H1 (cell line): ENCODE measurements around the gene CHAT. TPM values are rescaled to one million over a fixed set of nuclear protein-coding genes. Genes with fewer than 3 reads are reported as not detected.

ENCODE experiments used
- CTCF ChIA-PET: fragments of 300-600 bp; sonication (Branson Sonifier 250); formaldehyde crosslinking; loops from one replicate; lab custom pipeline; 2021; ENCODE audit not compliant: partially characterized antibody; lab: Charles Lee
- POLR2A ChIA-PET: fragments of 300-600 bp; sonication (Branson Sonifier 250); formaldehyde crosslinking; loops from one replicate; lab custom pipeline; 2021; ENCODE audit warnings: inconsistent platforms; ENCODE audit not compliant: partially characterized antibody; lab: Charles Lee
- DNase-seq, 2 experiments: peaks; one replicate each; pipeline versions ENCODE4 v3.0.0 to v3.0.0-alpha.2; 2010 to 2022; ENCODE audit warnings: low spot score in 2 of 2, low read depth in 1 of 2, mixed read lengths in 1 of 2
- FAIRE-seq: peaks from 2 replicates; lab custom pipeline; 2011; peaks lifted over from hg19 to GRCh38; lab: Jason Lieb, UNC
- H2AFZ ChIP-seq: 2 replicates; pipeline ENCODE4 v1.8.1; 2012; ENCODE audit warnings: low read length, inconsistent platforms
- H2AK5ac ChIP-seq: 2 replicates; pipeline ENCODE4 v1.6.1; 2013; ENCODE audit warnings: low read depth, low read length
- H2BK120ac ChIP-seq: replicated peaks from 2 replicates; pipeline ENCODE3; 2013; ENCODE audit warnings: low read depth, low read length, inconsistent platforms
- H2BK12ac ChIP-seq: 2 replicates; pipeline ENCODE4 v1.6.1; 2013; ENCODE audit warnings: low read depth, low read length
- H2BK15ac ChIP-seq: 2 replicates; pipeline ENCODE4 v1.6.1; 2013; ENCODE audit warnings: low read length
- H2BK20ac ChIP-seq: 2 replicates; pipeline ENCODE4 v1.6.1; 2013; ENCODE audit warnings: low read length
- H2BK5ac ChIP-seq: 2 replicates; pipeline ENCODE4 v1.6.1; 2013; ENCODE audit warnings: low read depth, low read length
- H3K14ac ChIP-seq: 2 replicates; pipeline ENCODE4 v1.6.1; 2013; ENCODE audit warnings: inconsistent platforms; ENCODE audit not compliant: insufficient read length
- H3K18ac ChIP-seq: 2 replicates; pipeline ENCODE4 v1.6.1; 2013; ENCODE audit warnings: low read length; ENCODE audit errors: extremely low read depth
- H3K23ac ChIP-seq: 2 replicates; pipeline ENCODE4 v1.6.1; 2013; ENCODE audit warnings: inconsistent platforms; ENCODE audit not compliant: insufficient read length
- H3K23me2 ChIP-seq: 2 replicates; pipeline ENCODE4 v1.6.1; 2013; ENCODE audit warnings: low read depth, low read length
- H3K27ac ChIP-seq: 2 replicates; pipeline ENCODE4 v1.6.1; 2011; ENCODE audit warnings: low read depth, low read length, inconsistent platforms
- H3K27me3 ChIP-seq, 4 experiments: replicated peaks in 1 of 4; 1 replicate in 1 of 4; 2 replicates in 3 of 4; pipeline versions ENCODE4 v1.6.1 to v1.8.1; 2011 to 2013; ENCODE audit warnings: low read length in 3 of 4, mild to moderate bottlenecking in 3 of 4, inconsistent platforms in 2 of 4, mixed read lengths in 2 of 4, moderate library complexity in 1 of 4; ENCODE audit not compliant: control insufficient read depth in 3 of 4, insufficient read depth in 3 of 4; ENCODE audit errors: extremely low read depth in 1 of 4
- H3K36me3 ChIP-seq, 4 experiments: 2 replicates each; pipeline versions ENCODE4 v1.6.1 to v1.8.1; 2011 to 2013; ENCODE audit warnings: mild to moderate bottlenecking in 4 of 4, low read length in 3 of 4, moderate library complexity in 2 of 4, control low read depth in 1 of 4, inconsistent platforms in 1 of 4; ENCODE audit not compliant: insufficient read depth in 4 of 4, control insufficient read depth in 2 of 4
- H3K4ac ChIP-seq: replicated peaks from 2 replicates; pipeline ENCODE3; 2013; ENCODE audit warnings: low read length, low read depth, mixed read lengths, inconsistent platforms; ENCODE audit not compliant: insufficient read length
- H3K4me1 ChIP-seq, 4 experiments: replicated peaks in 1 of 4; 1 replicate in 1 of 4; 2 replicates in 3 of 4; pipeline versions ENCODE4 v1.6.1 to v1.8.1; 2011 to 2013; ENCODE audit warnings: low read length in 3 of 4, inconsistent platforms in 2 of 4, mixed read lengths in 1 of 4; ENCODE audit not compliant: insufficient read depth in 4 of 4, control insufficient read depth in 3 of 4
- H3K4me2 ChIP-seq, 2 experiments: 2 replicates each; pipeline versions ENCODE4 v1.6.1 to v1.8.1; 2011 to 2013; ENCODE audit warnings: low read depth in 2 of 2, low read length in 2 of 2, control low read depth in 1 of 2, inconsistent platforms in 1 of 2, mild to moderate bottlenecking in 1 of 2; ENCODE audit not compliant: insufficient read depth in 1 of 2
- H3K4me3 ChIP-seq, 4 experiments: fragments of 200-600, 300-600 bp in 1 of 4; sonication (generic), shearing (Covaris generic), sonication (Bioruptor Twin) in 1 of 4; 2 replicates each; pipeline versions ENCODE4 v1.5.1 to v1.8.1; 2011 to 2016; ENCODE audit warnings: low read length in 4 of 4, low read depth in 3 of 4, control low read depth in 2 of 4, inconsistent platforms in 2 of 4, mild to moderate bottlenecking in 2 of 4, mixed read lengths in 1 of 4, moderate library complexity in 1 of 4; ENCODE audit not compliant: insufficient read depth in 2 of 4; ENCODE audit errors: extremely low read depth in 1 of 4
- H3K56ac ChIP-seq: replicated peaks from 2 replicates; pipeline ENCODE3; 2013; ENCODE audit warnings: low read depth, mild to moderate bottlenecking, mixed read lengths, low read length, inconsistent platforms; ENCODE audit not compliant: insufficient read length
- H3K79me1 ChIP-seq: 2 replicates; pipeline ENCODE4 v1.6.1; 2013; ENCODE audit warnings: low read depth, low read length, control low read depth
- H3K79me2 ChIP-seq, 2 experiments: 2 replicates each; pipeline versions ENCODE4 v1.6.1 to v1.8.1; 2012 to 2013; ENCODE audit warnings: low read length in 2 of 2, mild to moderate bottlenecking in 2 of 2, inconsistent platforms in 1 of 2; ENCODE audit not compliant: insufficient read depth in 2 of 2, control insufficient read depth in 1 of 2
- H3K9ac ChIP-seq, 4 experiments: replicated peaks in 1 of 4; 1 replicate in 1 of 4; 2 replicates in 3 of 4; pipeline versions ENCODE4 v1.6.1 to v1.8.1; 2011 to 2013; ENCODE audit warnings: low read depth in 3 of 4, low read length in 3 of 4, control low read depth in 2 of 4, mild to moderate bottlenecking in 2 of 4, moderate library complexity in 2 of 4, inconsistent platforms in 1 of 4; ENCODE audit errors: extremely low read depth in 1 of 4
- H3K9me3 ChIP-seq, 2 experiments: 2 replicates each; pipeline versions ENCODE4 v1.6.1 to v1.8.1; 2012 to 2013; ENCODE audit warnings: mild to moderate bottlenecking in 2 of 2, moderate library complexity in 2 of 2, control low read depth in 1 of 2, inconsistent platforms in 1 of 2, low read depth in 1 of 2, low read length in 1 of 2, mixed read lengths in 1 of 2; ENCODE audit not compliant: insufficient read depth in 2 of 2
- H4K20me1 ChIP-seq, 2 experiments: replicated peaks in 1 of 2; 2 replicates each; pipeline versions ENCODE3 to v1.8.1; 2011 to 2013; ENCODE audit warnings: inconsistent platforms in 2 of 2, low read length in 2 of 2, mild to moderate bottlenecking in 1 of 2; ENCODE audit not compliant: insufficient read depth in 2 of 2, control insufficient read depth in 1 of 2
- H4K5ac ChIP-seq: 2 replicates; pipeline ENCODE4 v1.6.1; 2013; ENCODE audit warnings: low read length, low read depth, mixed read lengths, inconsistent platforms; ENCODE audit not compliant: insufficient read length
- H4K8ac ChIP-seq: 2 replicates; pipeline ENCODE4 v1.8.0; 2013; ENCODE audit warnings: mild to moderate bottlenecking, moderate library complexity, low read length, inconsistent platforms; ENCODE audit not compliant: insufficient read depth; ENCODE audit errors: extremely low read depth
- H4K91ac ChIP-seq: replicated peaks from 2 replicates; pipeline ENCODE3; 2013; ENCODE audit warnings: low read length, mixed read lengths, inconsistent platforms; ENCODE audit not compliant: insufficient read length
- BACH1 ChIP-seq: IDR thresholded peaks from 2 replicates; pipeline ENCODE4 v1.6.1; 2012; ENCODE audit warnings: low read length, improper control_type of control experiment
- CEBPB ChIP-seq: IDR thresholded peaks from 2 replicates; pipeline ENCODE4 v1.6.1; 2012; ENCODE audit warnings: low read depth, low read length
- HDAC6 ChIP-seq: IDR thresholded peaks from one replicate; pipeline ENCODE4 v1.7.1; 2012; ENCODE audit warnings: low read depth, mild to moderate bottlenecking, inconsistent platforms, low read length, moderate library complexity
- NANOG ChIP-seq: IDR thresholded peaks from 2 replicates; pipeline ENCODE4 v1.6.1; 2011; ENCODE audit warnings: low read length, low read depth, mild to moderate bottlenecking, inconsistent platforms; ENCODE audit not compliant: insufficient read depth, poor library complexity, severe bottlenecking
- SIN3A ChIP-seq, 2 experiments: IDR thresholded peaks in 1 of 2; conservative IDR thresholded peaks in 1 of 2; 2 replicates each; pipeline ENCODE4 v1.6.1; 2011 to 2012; ENCODE audit warnings: low read length in 2 of 2, improper control_type of control experiment in 1 of 2, low read depth in 1 of 2, mild to moderate bottlenecking in 1 of 2
- TAF1 ChIP-seq: IDR thresholded peaks from 2 replicates; pipeline ENCODE4 v1.6.1; 2011; ENCODE audit warnings: mild to moderate bottlenecking, low read depth, low read length
- ZNF274 ChIP-seq: IDR thresholded peaks from 2 replicates; pipeline ENCODE4 v1.7.0; 2012; ENCODE audit warnings: low read length, borderline replicate concordance; ENCODE audit errors: extremely low read depth
- WGBS, 2 experiments: shearing (Covaris generic) in 1 of 2; methylation state at CpG; one replicate each; pipeline versions ENCODE4 v1.1.6 to v1.1.7; 2013 to 2015; ENCODE audit warnings: low lambda C conversion rate in 2 of 2, mixed read lengths in 2 of 2, inconsistent platforms in 1 of 2, low coverage in 1 of 2, missing lambda C conversion rate in 1 of 2; ENCODE audit not compliant: insufficient replicate concordance in 2 of 2, insufficient coverage in 1 of 2, insufficient read length in 1 of 2; ENCODE audit errors: extremely low coverage in 1 of 2, missing lambda C conversion rate in 1 of 2; 5-methylcytosine and 5-hydroxymethylcytosine counted together
- polyA plus RNA-seq, 7 experiments: library from polyadenylated mRNA; depleted of rRNA in 3 of 7; stranded (reverse) in 5 of 7; unstranded in 2 of 7; fragments of >200 nt in 5 of 7; fragments of 200-250 nt in 2 of 7; gene quantifications; 1 replicate in 5 of 7; 2 replicates in 1 of 7; 4 replicates in 1 of 7; pipeline versions ENCODE4 v1.2.1 to v1.2.3, GENCODE V29; 2011 to 2013; ENCODE audit warnings: missing spikeins in 2 of 7, mixed read lengths in 2 of 7
- total RNA-seq: library from RNA; stranded (reverse); fragmentation: NEBNext Ultra II Directional; extraction: Animal tissue kit (Norgen Biotek cat#: 25700); gene quantifications from 2 replicates; pipeline ENCODE4 v1.2.1, GENCODE V29; 2021
- TF ChIP-seq, protein P1 (sequence below): IDR thresholded peaks from 2 replicates; pipeline ENCODE4 v1.6.1; 2012; ENCODE audit warnings: low read length, inconsistent platforms

Gene CHAT
- total and polyA plus RNA-seq, 2 of the 8 experiments (the other 6 are each of a cell fraction or from before 2014, with no cell fraction given): not detected

DNA sequence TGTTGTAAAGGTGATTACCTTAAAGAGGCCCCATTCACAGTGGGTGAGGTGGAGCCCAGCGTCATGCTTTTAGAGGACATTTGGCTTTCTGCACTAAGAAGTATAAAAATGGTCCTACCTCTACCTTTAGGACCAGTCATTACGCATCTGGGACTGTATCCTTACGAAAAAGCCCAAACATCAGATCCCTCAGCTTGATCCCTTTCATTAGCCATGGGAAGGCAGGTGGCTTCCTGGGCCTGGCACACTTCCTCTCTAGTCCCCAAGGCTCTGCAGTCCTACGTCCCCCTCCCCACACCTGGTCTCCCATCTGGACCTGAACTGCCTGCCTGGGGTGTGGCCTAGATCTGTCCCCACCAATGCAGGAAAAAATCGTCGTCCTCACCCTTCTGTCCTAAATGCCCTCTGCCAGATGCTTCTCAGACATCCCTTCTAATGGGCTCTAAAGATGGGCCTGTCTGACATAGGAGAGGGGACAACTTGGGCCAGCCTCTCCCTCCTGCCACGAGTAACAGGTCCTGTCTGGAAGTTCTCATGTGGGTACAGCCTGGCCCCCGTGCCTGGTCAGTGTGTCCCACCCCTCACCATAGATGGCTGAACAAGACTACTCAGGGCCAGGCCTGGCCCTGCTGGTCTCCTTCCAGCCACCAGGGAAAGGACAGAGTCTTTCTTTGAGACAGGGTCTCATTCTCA is 15.5 kb upstream of the CHAT start:
- no peak overlapping the region for H3K56ac ChIP-seq
- no peak overlapping the region for H3K23ac ChIP-seq
- H4K8ac ChIP-seq: no peak overlapping the region
- CTCF ChIA-PET: interaction anchor here (1.0 to 2.3 kb wide), 4 partner anchors 11 to 145 kb away, joined by 3 to 6 read pairs (median 5); no protein-coding TSS in a partner anchor
- DNase-seq (no peak), FAIRE-seq (no peak)
- no peak overlapping the region for H2AK5ac ChIP-seq
- H2BK15ac ChIP-seq: no peak overlapping the region
- POLR2A ChIA-PET: no interaction called here
- H3K4me2 ChIP-seq: no peak overlapping the region
- peaks cover 0 to 2% of the 10 kb centered on the region in 2 experiments for H4K20me1 ChIP-seq
- no peak overlapping the region for H2BK20ac ChIP-seq
- H2BK5ac ChIP-seq: no peak overlapping the region
- no peak overlapping the region for H3K14ac ChIP-seq
- no peak overlapping the region for H3K4ac ChIP-seq
- peaks cover 0 to 4% (median under 1%) of the 10 kb centered on the region in 4 experiments; a peak in 2 of 7 replicates for H3K4me1 ChIP-seq
- no peak overlapping the region for H3K18ac ChIP-seq
- no peak overlapping the region for H4K5ac ChIP-seq
- no peak overlapping the region for H2BK120ac ChIP-seq
- no peak overlapping the region for H2AFZ ChIP-seq
- no peaks in the 10 kb centered on the region for H3K36me3 ChIP-seq
- no peak overlapping the region for H3K9ac ChIP-seq
- no peaks in the 10 kb centered on the region for H3K23me2 ChIP-seq
- no peak overlapping the region for H3K4me3 ChIP-seq
- H3K79me1 ChIP-seq: no peaks in the 10 kb centered on the region
- no peaks in the 10 kb centered on the region for H3K9me3 ChIP-seq
- no peak overlapping the region for H3K27ac ChIP-seq
- TF ChIP-seq, protein P1, sequence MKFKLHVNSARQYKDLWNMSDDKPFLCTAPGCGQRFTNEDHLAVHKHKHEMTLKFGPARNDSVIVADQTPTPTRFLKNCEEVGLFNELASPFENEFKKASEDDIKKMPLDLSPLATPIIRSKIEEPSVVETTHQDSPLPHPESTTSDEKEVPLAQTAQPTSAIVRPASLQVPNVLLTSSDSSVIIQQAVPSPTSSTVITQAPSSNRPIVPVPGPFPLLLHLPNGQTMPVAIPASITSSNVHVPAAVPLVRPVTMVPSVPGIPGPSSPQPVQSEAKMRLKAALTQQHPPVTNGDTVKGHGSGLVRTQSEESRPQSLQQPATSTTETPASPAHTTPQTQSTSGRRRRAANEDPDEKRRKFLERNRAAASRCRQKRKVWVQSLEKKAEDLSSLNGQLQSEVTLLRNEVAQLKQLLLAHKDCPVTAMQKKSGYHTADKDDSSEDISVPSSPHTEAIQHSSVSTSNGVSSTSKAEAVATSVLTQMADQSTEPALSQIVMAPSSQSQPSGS: no peak
- TF ChIP-seq TAF1 (no peak), BACH1 (no peak), CEBPB (no peak), HDAC6 (no peak), NANOG (no peak), ZNF274 (no peak), SIN3A (conservative IDR thresholded peaks at IDR 0.05 in 1 of 2, IDR thresholded peaks at IDR 0.05 in 1 of 2; ENCODE audit: low read depth in 1 of 2, low read length in 2 of 2) (no peak)
- H2BK12ac ChIP-seq: no peak overlapping the region
- no peaks in the 10 kb centered on the region for H3K79me2 ChIP-seq
- peaks cover 0 to 7% (median 1%) of the 10 kb centered on the region in 4 experiments; a peak in 3 of 7 replicates for H3K27me3 ChIP-seq
- 89% methylated on average over 8 of the region's 8 CpGs; no CpG with 5 or more reads in 1 of the 2 experiments for WGBS, 2 experiments
- H4K91ac ChIP-seq: no peak overlapping the region
